CD4-positive, alpha-beta T cell (primary cell): ENCODE measurements around the gene ABRACL. TPM values are rescaled to one million over a fixed set of nuclear protein-coding genes. Genes with fewer than 3 reads are reported as not detected.
A peak's percentile ranks its signal among the peaks of the same experiment; 100 is the strongest.

Experiments used
- ATAC-seq: fragments of 200-7000 bp; cut with Tn5 transposase; one replicate; pipeline ENCODE4 v1.10.0; 2022; ENCODE audit warnings: mild to moderate bottlenecking; ENCODE audit not compliant: poor library complexity
- CTCF ChIA-PET: fragments of 350-600 bp; sonication (Branson Sonifier 250); formaldehyde crosslinking; loops from one replicate; lab custom pipeline; 2021; ENCODE audit warnings: antibody characterized with exemption, inconsistent platforms; lab: Charles Lee
- POLR2A ChIA-PET: fragments of 350-600 bp; sonication (Branson Sonifier 250); formaldehyde crosslinking; loops from one replicate; lab custom pipeline; 2021; ENCODE audit warnings: antibody characterized with exemption, inconsistent platforms; lab: Charles Lee
- DNase-seq, 14 experiments: peaks; one replicate each; pipeline ENCODE4 v3.0.0-alpha.2; 2013 to 2020; ENCODE audit warnings: mixed read lengths in 2 of 14
- H3K27ac ChIP-seq, 2 donors: one replicate each; pipeline versions ENCODE4 v1.5.1 to v1.7.0; 2013; ENCODE audit warnings: low read length in 2 of 2, low read depth in 1 of 2, mild to moderate bottlenecking in 1 of 2
- H3K27me3 ChIP-seq, 2 experiments: 1 replicate in 1 of 2; 2 replicates in 1 of 2; pipeline versions ENCODE4 v1.6.1 to v1.7.0; 2013; ENCODE audit warnings: low read length in 2 of 2, control low read depth in 1 of 2, mild to moderate bottlenecking in 1 of 2, moderate library complexity in 1 of 2; ENCODE audit not compliant: insufficient read depth in 2 of 2, control insufficient read depth in 1 of 2
- H3K36me3 ChIP-seq: one replicate; pipeline ENCODE4 v1.6.1; 2013; ENCODE audit warnings: low read length, control low read depth; ENCODE audit not compliant: insufficient read depth
- H3K4me1 ChIP-seq: one replicate; pipeline ENCODE4 v1.6.1; 2013; ENCODE audit warnings: low read length, control low read depth; ENCODE audit not compliant: insufficient read depth
- H3K4me3 ChIP-seq: one replicate; pipeline ENCODE4 v1.5.1; 2013; ENCODE audit warnings: mild to moderate bottlenecking, low read length, moderate library complexity
- H3K9me3 ChIP-seq, 2 experiments: 1 replicate in 1 of 2; 2 replicates in 1 of 2; pipeline versions ENCODE4 v1.6.1 to v1.7.0; 2013; ENCODE audit warnings: low read length in 2 of 2, mild to moderate bottlenecking in 2 of 2, control low read depth in 1 of 2, moderate library complexity in 1 of 2; ENCODE audit not compliant: control insufficient read depth in 1 of 2, insufficient read depth in 1 of 2
- H3K27ac Mint-ChIP-seq: one replicate; pipeline ENCODE4 v1.8.0; 2020; ENCODE audit warnings: mixed read lengths
- H3K27me3 Mint-ChIP-seq: one replicate; pipeline ENCODE4 v1.8.0; 2021; ENCODE audit warnings: mixed read lengths
- H3K36me3 Mint-ChIP-seq: one replicate; pipeline ENCODE4 v1.8.0; 2021; ENCODE audit warnings: low read depth, mixed read lengths
- H3K4me1 Mint-ChIP-seq: one replicate; pipeline ENCODE4 v1.8.0; 2021; ENCODE audit warnings: low read depth, mixed read lengths
- H3K4me3 Mint-ChIP-seq: one replicate; pipeline ENCODE4 v1.8.0; 2020; ENCODE audit warnings: mild to moderate bottlenecking, mixed read lengths
- H3K9me3 Mint-ChIP-seq: one replicate; pipeline ENCODE4 v1.8.0; 2020; ENCODE audit warnings: mixed read lengths
- CTCF ChIP-seq: fragments of 200-600 bp; IDR thresholded peaks from one replicate; pipeline ENCODE4 v1.8.0; 2022; ENCODE audit warnings: antibody characterized with exemption, mild to moderate bottlenecking
- intact Hi-C, 2 experiments: fragments of 100-400 bp; cut with DNase I in 1 of 2; cut with micrococcal nuclease in 1 of 2; formaldehyde crosslinking; loops; one replicate each; pipeline versions ENCODE4 v1.15.1 to v1.9.0; 2023 to 2025; cut with DNase I, micrococcal nuclease
- total RNA-seq, 174 experiments: library from RNA in 2 of 174; stranded (reverse) in 2 of 174; gene quantifications; one replicate each; pipeline ENCODE4 v1.2.3 and lab custom pipeline; 2021 to 2026

ABRACL gene
- total RNA-seq, 2 experiments from 2014 or later: 36.8 to 40.6 TPM

DNA sequence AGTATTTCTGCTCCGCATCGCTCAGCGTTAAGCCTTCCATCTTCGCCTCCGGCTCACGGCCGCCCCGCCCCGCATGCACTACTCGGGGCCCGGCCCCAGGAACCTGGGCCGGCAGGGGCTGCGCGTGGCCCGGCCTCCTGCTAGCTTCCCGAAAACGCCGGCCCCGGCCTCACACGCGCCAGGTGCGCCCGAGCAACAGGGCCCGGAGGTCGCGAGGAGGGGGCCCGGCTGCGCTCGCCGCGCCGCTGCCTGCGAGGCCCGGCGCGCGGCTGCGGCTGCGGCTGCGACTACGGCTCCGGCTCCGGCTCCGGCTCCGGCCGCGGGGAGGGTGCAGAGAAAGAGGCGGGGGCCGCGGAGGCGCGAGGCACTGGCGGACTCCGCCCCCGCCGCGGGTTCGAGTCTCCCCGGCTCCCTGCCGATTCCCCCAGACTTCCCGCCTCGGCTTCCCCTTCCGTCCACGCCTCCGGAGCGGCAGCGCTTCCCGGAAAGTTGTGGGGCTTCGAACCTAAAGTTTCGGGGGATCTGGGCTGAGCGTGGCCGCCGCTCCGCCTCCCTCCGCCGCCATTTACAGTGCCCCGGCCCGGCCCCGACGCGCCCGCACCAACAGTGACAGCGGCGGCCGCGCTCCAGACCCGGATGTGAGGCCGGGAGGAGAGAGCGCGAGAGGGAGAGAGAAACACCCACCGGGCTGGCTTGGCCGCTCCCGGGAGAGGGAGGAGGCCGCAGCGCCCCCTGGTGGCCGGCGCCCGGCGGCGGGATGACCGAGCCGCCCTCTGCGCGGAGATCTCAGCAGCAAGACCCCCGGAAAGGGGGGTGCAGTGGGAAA lies 40.7 kb upstream of the ABRACL start, which contains the start of gene REPS1:
TSS of gene REPS1 (minus strand) at position 611 of the 826 bp plus-strand sequence. CDS start at position 40, 571 bp downstream.
- H3K27me3 Mint-ChIP-seq: no peaks in the 10 kb centered on the region
- POLR2A ChIA-PET: interaction anchor here (0.7 to 4.3 kb wide), 14 partner anchors 12 to 386 kb away, joined by 3 to 41 read pairs (median 4); partner anchors contain the start of genes ABRACL, CCDC28A and CITED2
- CTCF ChIA-PET: interaction anchor here (0.8 to 2.0 kb wide), 5 partner anchors 11 to 62 kb away, joined by 3 to 6 read pairs (median 3); no protein-coding TSS in a partner anchor
- intact Hi-C loops: loop anchor here (2.0 to 10.0 kb wide), 11 partner anchors 17 to 873 kb away; partner anchors contain the start of genes ABRACL (in 2 of the 2), CITED2 (in 2 of the 2), CCDC28A (in 1 of the 2) and HECA (in 1 of the 2)
- DNase-seq (peak; percentile 81 to 94 (median 88)), ATAC-seq (peak; percentile 82)
- peak within 1 kb of the TSS; percentile 90 for H3K4me3 Mint-ChIP-seq
- no peaks in the 10 kb centered on the region for H3K36me3 ChIP-seq
- no peaks in the 10 kb centered on the region for H3K9me3 ChIP-seq
- peaks cover 8% of the 10 kb centered on the region for H3K4me1 Mint-ChIP-seq
- peak; percentile 99 for TF ChIP-seq CTCF
- peaks cover 36% of the 10 kb centered on the region for H3K4me1 ChIP-seq
- H3K27ac Mint-ChIP-seq: peak within 1 kb of the TSS; percentile 89
- peak within 1 kb of the TSS; percentile 77 for H3K4me3 ChIP-seq
- H3K36me3 Mint-ChIP-seq: peaks cover 6% of the 10 kb centered on the region
- no peaks in the 10 kb centered on the region for H3K9me3 Mint-ChIP-seq
- H3K27ac ChIP-seq: peak within 1 kb of the TSS; percentile 53 to 54
- H3K27me3 ChIP-seq: no peaks in the 10 kb centered on the region

DNA sequence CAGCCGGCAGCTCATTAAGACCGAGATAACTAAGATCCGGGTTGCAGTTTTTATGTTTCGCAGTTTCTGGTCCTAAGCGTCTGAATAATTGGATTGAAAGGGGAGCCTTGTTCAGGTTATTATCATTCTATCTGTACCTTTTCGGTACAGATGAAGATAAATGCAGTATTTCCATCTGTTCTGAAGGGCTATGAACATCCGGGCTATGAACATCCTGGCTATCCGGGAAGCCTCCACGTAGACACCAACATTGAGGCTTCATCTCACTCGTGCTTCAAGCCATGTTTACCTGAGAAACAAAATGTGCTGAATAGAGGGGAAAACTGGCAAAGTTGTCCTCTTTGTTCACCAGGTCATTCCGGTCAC lies 40.1 kb upstream of the ABRACL start:
- no peaks in the 10 kb centered on the region for H3K36me3 ChIP-seq
- H3K4me3 Mint-ChIP-seq: peak overlapping the region; percentile 90
- H3K27me3 Mint-ChIP-seq: no peaks in the 10 kb centered on the region
- H3K27ac Mint-ChIP-seq: peak overlapping the region; percentile 89
- H3K36me3 Mint-ChIP-seq: peaks cover 6% of the 10 kb centered on the region
- H3K27ac ChIP-seq: no peak overlapping the region
- POLR2A ChIA-PET: interaction anchor here (0.7 to 4.3 kb wide), 7 partner anchors 11 to 386 kb away, joined by 3 to 41 read pairs (median 4); partner anchors contain the start of genes ABRACL and CITED2
- peaks cover 8% of the 10 kb centered on the region for H3K4me1 Mint-ChIP-seq
- peak; percentile 67 for TF ChIP-seq CTCF
- no peaks in the 10 kb centered on the region for H3K9me3 Mint-ChIP-seq
- H3K4me1 ChIP-seq: peaks cover 30% of the 10 kb centered on the region
- intact Hi-C loops: loop anchor here (2.0 to 10.0 kb wide), 9 partner anchors 40 to 874 kb away; partner anchors contain the start of genes ABRACL (in 2 of the 2), CITED2 (in 2 of the 2), CCDC28A (in 1 of the 2) and HECA (in 1 of the 2)
- H3K9me3 ChIP-seq: no peaks in the 10 kb centered on the region
- peak overlapping the region; percentile 77 for H3K4me3 ChIP-seq
- CTCF ChIA-PET: interaction anchor here (0.8 to 2.0 kb wide), 6 partner anchors 12 to 62 kb away, joined by 3 to 6 read pairs (median 3); no protein-coding TSS in a partner anchor
- no peaks in the 10 kb centered on the region for H3K27me3 ChIP-seq
- peak in 1 of 14 experiments; percentile 5 for DNase-seq
- peak; percentile 10 for ATAC-seq
